Measurements from ENCODE around the gene KDM4C.
"Not testable (repeated sequence)": the region's sequence is repeated elsewhere in the genome, so short reads cannot be mapped to it uniquely, and the experiment has no call there.

KDM4C gene

DNA sequence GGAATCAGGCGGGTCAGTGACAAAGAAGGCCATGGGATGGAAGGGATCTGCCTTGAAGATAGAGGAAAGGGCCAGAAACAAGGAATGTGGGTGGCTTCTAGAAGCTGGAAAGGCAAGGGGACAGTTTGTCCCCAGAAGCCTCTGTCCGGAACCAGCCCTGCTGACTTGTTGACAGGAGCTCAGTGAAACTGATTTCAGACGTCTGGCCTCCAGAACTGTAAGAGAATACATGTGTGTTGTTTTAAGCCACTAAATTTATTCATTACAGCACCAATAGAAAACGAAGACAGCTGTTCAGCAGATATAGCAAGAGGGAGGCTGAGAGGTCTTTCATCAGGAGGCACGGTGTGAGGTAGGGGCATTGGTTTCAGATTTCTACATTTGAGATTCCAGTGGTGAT, 422.5 kb downstream of the KDM4C start:
- no peak overlapping the region for H2AFZ ChIP-seq (ENCODE audit: low read length)
- TF ChIP-seq, protein P1, sequence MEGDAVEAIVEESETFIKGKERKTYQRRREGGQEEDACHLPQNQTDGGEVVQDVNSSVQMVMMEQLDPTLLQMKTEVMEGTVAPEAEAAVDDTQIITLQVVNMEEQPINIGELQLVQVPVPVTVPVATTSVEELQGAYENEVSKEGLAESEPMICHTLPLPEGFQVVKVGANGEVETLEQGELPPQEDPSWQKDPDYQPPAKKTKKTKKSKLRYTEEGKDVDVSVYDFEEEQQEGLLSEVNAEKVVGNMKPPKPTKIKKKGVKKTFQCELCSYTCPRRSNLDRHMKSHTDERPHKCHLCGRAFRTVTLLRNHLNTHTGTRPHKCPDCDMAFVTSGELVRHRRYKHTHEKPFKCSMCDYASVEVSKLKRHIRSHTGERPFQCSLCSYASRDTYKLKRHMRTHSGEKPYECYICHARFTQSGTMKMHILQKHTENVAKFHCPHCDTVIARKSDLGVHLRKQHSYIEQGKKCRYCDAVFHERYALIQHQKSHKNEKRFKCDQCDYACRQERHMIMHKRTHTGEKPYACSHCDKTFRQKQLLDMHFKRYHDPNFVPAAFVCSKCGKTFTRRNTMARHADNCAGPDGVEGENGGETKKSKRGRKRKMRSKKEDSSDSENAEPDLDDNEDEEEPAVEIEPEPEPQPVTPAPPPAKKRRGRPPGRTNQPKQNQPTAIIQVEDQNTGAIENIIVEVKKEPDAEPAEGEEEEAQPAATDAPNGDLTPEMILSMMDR (IDR thresholded peaks at IDR 0.05; ENCODE audit: low read length): no peak
- no peak for TF ChIP-seq EZH2 (IDR thresholded peaks at IDR 0.05; ENCODE audit: borderline replicate concordance, low read length)
- no peaks in the 10 kb centered on the region for H3K9me2 ChIP-seq (ENCODE audit: low read depth, low read length)
- H3K36me3 ChIP-seq (ENCODE audit: insufficient read depth, low read length): peaks cover 11% of the 10 kb centered on the region; the same call in 1 of the 2 replicates
- H3K4me1 ChIP-seq (ENCODE audit: insufficient read depth, low read length, severe bottlenecking): no peaks in the 10 kb centered on the region
- no peaks in the 10 kb centered on the region for H3F3A ChIP-seq (ENCODE audit: insufficient read depth, low read length)
- H3K9ac ChIP-seq (ENCODE audit: low read length): no peak overlapping the region
- no peak overlapping the region for H3K27ac ChIP-seq (ENCODE audit: low read depth, low read length, poor library complexity, severe bottlenecking)
- H3K4me2 ChIP-seq (ENCODE audit: low read length): no peak overlapping the region
- H3K27me3 ChIP-seq (ENCODE audit: insufficient read depth, low read length): no peaks in the 10 kb centered on the region
- H3K9me3 ChIP-seq (ENCODE audit: low read length): no peaks in the 10 kb centered on the region
- H4K20me1 ChIP-seq (ENCODE audit: insufficient read depth, low read length): no peaks in the 10 kb centered on the region
- H3K4me3 ChIP-seq (ENCODE audit: low read depth, low read length, poor library complexity, severe bottlenecking): no peak overlapping the region
- no peaks in the 10 kb centered on the region for H3K79me2 ChIP-seq (ENCODE audit: insufficient read depth, low read length)

DNA sequence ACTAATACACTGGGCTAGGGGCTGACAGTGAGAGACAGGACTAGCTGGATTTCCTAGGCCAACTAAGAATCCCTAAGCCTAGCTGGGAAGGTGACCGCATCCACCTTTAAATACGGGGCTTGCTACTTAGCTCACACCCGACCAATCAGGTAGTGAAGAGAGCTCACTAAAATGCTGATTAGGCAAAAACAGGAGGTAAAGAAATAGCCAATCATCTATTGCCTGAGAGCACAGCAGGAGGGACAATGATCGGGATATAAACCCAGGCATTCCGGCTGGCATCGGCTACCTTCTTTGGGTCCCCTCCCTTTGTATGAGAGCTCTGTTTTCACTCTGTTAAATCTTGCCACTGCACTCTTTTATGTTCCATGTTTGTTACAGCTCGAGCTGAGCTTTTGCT, 425.4 kb downstream of the KDM4C start:
- H3K4me3 ChIP-seq (ENCODE audit: low read depth, low read length, poor library complexity, severe bottlenecking); H3F3A ChIP-seq (ENCODE audit: insufficient read depth, low read length); H3K4me1 ChIP-seq (ENCODE audit: insufficient read depth, low read length, severe bottlenecking); H3K9me3 ChIP-seq (ENCODE audit: low read length); H3K79me2 ChIP-seq (ENCODE audit: insufficient read depth, low read length); H3K27ac ChIP-seq (ENCODE audit: low read depth, low read length, poor library complexity, severe bottlenecking); H3K4me2 ChIP-seq (ENCODE audit: low read length); H3K9me2 ChIP-seq (ENCODE audit: low read depth, low read length); H4K20me1 ChIP-seq (ENCODE audit: insufficient read depth, low read length); H3K36me3 ChIP-seq (ENCODE audit: insufficient read depth, low read length); H3K27me3 ChIP-seq (ENCODE audit: insufficient read depth, low read length); H2AFZ ChIP-seq (ENCODE audit: low read length); H3K9ac ChIP-seq (ENCODE audit: low read length): not testable (repeated sequence)

DNA sequence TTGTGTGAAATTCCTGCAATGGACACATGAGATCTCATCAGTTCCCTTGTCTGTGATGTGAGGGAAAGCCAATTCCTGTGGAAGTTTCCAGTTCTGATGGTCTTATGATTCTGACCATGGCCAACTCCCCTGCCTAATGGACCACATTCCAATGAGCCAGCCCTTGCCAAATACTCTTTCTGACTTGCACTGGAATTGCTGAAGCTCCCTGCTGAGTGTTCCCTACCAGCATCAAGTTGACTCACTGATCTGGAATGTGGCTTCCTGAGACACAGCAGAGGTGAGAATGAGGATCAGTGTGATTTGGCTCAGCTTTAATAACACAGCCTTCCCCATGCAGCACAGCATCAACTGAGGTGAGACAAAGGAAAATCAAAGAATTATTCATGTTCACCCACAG, 427.8 kb downstream of the KDM4C start:
- Histone ChIP-seq H3F3A (ENCODE audit: insufficient read depth, low read length) (no peaks in the 10 kb centered on the region), H4K20me1 (ENCODE audit: insufficient read depth, low read length) (no peaks in the 10 kb centered on the region), H3K27me3 (ENCODE audit: insufficient read depth, low read length) (no peaks in the 10 kb centered on the region), H3K4me1 (ENCODE audit: insufficient read depth, low read length, severe bottlenecking) (no peaks in the 10 kb centered on the region), H3K36me3 (ENCODE audit: insufficient read depth, low read length) (no peaks in the 10 kb centered on the region), H3K9me3 (ENCODE audit: low read length) (no peaks in the 10 kb centered on the region), H2AFZ (ENCODE audit: low read length) (no peak overlapping the region), H3K4me2 (ENCODE audit: low read length) (no peak overlapping the region), H3K4me3 (ENCODE audit: low read depth, low read length, poor library complexity, severe bottlenecking) (no peak overlapping the region), H3K79me2 (ENCODE audit: insufficient read depth, low read length) (no peaks in the 10 kb centered on the region), H3K9me2 (ENCODE audit: low read depth, low read length) (no peaks in the 10 kb centered on the region), H3K9ac (ENCODE audit: low read length) (no peak overlapping the region), H3K27ac (ENCODE audit: low read depth, low read length, poor library complexity, severe bottlenecking) (no peak overlapping the region)
- TF ChIP-seq, protein P1 (IDR thresholded peaks at IDR 0.05; ENCODE audit: low read length): no peak
- no peak for TF ChIP-seq EZH2 (IDR thresholded peaks at IDR 0.05; ENCODE audit: borderline replicate concordance, low read length)

DNA sequence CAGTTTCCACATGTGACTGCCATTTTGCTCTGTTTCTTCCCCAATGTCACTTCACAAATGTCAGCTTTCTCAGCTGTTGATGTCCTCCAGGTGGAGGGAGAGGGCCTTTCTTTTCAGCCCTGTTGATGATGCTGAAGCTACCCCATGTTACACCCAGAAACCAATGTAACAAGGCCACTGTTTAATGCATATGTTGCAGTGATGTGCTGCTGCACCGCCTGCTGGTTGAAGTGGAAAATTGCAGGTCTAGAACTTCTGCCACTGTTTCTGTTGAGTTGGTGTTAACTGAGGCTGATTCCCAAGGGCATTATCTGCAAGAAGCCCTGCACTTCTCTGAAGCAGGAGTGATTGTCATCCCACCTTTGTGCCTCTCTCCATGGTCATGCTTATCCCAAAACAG, 428.4 kb downstream of the KDM4C start:
- no peaks in the 10 kb centered on the region for H3F3A ChIP-seq (ENCODE audit: insufficient read depth, low read length)
- no peaks in the 10 kb centered on the region for H3K4me1 ChIP-seq (ENCODE audit: insufficient read depth, low read length, severe bottlenecking)
- TF ChIP-seq, protein P1 (IDR thresholded peaks at IDR 0.05; ENCODE audit: low read length): peak; percentile 89
- no peak for TF ChIP-seq EZH2 (IDR thresholded peaks at IDR 0.05; ENCODE audit: borderline replicate concordance, low read length)
- no peaks in the 10 kb centered on the region for H3K79me2 ChIP-seq (ENCODE audit: insufficient read depth, low read length)
- no peak overlapping the region for H2AFZ ChIP-seq (ENCODE audit: low read length)
- H3K27me3 ChIP-seq (ENCODE audit: insufficient read depth, low read length): no peaks in the 10 kb centered on the region
- H4K20me1 ChIP-seq (ENCODE audit: insufficient read depth, low read length): no peaks in the 10 kb centered on the region
- no peak overlapping the region for H3K9ac ChIP-seq (ENCODE audit: low read length)
- no peaks in the 10 kb centered on the region for H3K36me3 ChIP-seq (ENCODE audit: insufficient read depth, low read length)
- H3K9me3 ChIP-seq (ENCODE audit: low read length): no peaks in the 10 kb centered on the region
- H3K27ac ChIP-seq (ENCODE audit: low read depth, low read length, poor library complexity, severe bottlenecking): no peak overlapping the region
- H3K4me2 ChIP-seq (ENCODE audit: low read length): no peak overlapping the region
- H3K9me2 ChIP-seq (ENCODE audit: low read depth, low read length): no peaks in the 10 kb centered on the region
- no peak overlapping the region for H3K4me3 ChIP-seq (ENCODE audit: low read depth, low read length, poor library complexity, severe bottlenecking)
